A673 (cell line): Measurements from ENCODE around the gene MFSD11. TPM values are rescaled to one million over a fixed set of nuclear protein-coding genes. Genes with fewer than 3 reads are reported as not detected.
"Not testable (repeated sequence)": the region's sequence is repeated elsewhere in the genome, so short reads cannot be mapped to it uniquely, and the experiment has no call there.

ENCODE experiments used
- BruUV-seq: library from RNA; stranded (reverse); fragments of 400-500 nt; replicated peaks from 2 replicates; lab custom pipeline; 2021; lab: Mats Ljungman, UMichigan
- CTCF ChIA-PET: fragments of 300-600 bp; sonication (Branson Sonifier 250); formaldehyde crosslinking; loops from one replicate; lab custom pipeline; 2022; ENCODE audit warnings: antibody characterized with exemption; lab: Charles Lee
- POLR2A ChIA-PET: fragments of 300-600 bp; sonication (Branson Sonifier 250); formaldehyde crosslinking; loops from one replicate; lab custom pipeline; 2022; ENCODE audit warnings: antibody characterized with exemption; ENCODE audit not compliant: low non-redundant PET; lab: Charles Lee
- DNase-seq: peaks from one replicate; pipeline ENCODE4 v3.0.0-alpha.2; 2015; ENCODE audit warnings: low spot score
- H3K27ac ChIP-seq: fragments of 200-600 bp; sonication (generic); 2 replicates; pipeline ENCODE4 v1.5.1; 2016; ENCODE audit warnings: mixed run types, low read depth, mild to moderate bottlenecking, mixed read lengths, antibody characterized with exemption, low read length; ENCODE audit not compliant: poor library complexity, severe bottlenecking
- H3K27me3 ChIP-seq: fragments of 200-600 bp; sonication (generic); replicated peaks from 2 replicates; pipeline ENCODE4 v1.6.1; 2017; ENCODE audit warnings: mixed run types, low read depth, mild to moderate bottlenecking, mixed read lengths, antibody characterized with exemption, low read length; ENCODE audit not compliant: insufficient read depth, poor library complexity
- H3K36me3 ChIP-seq: fragments of 200-600 bp; sonication (generic); 2 replicates; pipeline ENCODE4 v1.6.1; 2016; ENCODE audit warnings: mixed run types, mild to moderate bottlenecking, mixed read lengths, antibody characterized with exemption, low read length; ENCODE audit not compliant: insufficient read depth, poor library complexity, severe bottlenecking
- H3K4me1 ChIP-seq: fragments of 200-600 bp; sonication (generic); 2 replicates; pipeline ENCODE4 v1.6.1; 2017; ENCODE audit warnings: mixed run types, mild to moderate bottlenecking, mixed read lengths, antibody characterized with exemption, low read length; ENCODE audit not compliant: insufficient read depth, poor library complexity, severe bottlenecking
- H3K4me3 ChIP-seq: fragments of 200-600 bp; sonication (generic); 2 replicates; pipeline ENCODE4 v1.5.1; 2016; ENCODE audit warnings: low read depth, mixed run types, mild to moderate bottlenecking, mixed read lengths, low read length; ENCODE audit not compliant: poor library complexity, severe bottlenecking
- H3K9me3 ChIP-seq: fragments of 200-600 bp; sonication (generic); 2 replicates; pipeline ENCODE4 v1.6.1; 2016; ENCODE audit warnings: mixed run types, low read depth, mild to moderate bottlenecking, mixed read lengths, antibody characterized with exemption, low read length; ENCODE audit not compliant: poor library complexity, severe bottlenecking
- EZH2 ChIP-seq: fragments of 200-600 bp; sonication (generic); IDR thresholded peaks from 2 replicates; pipeline ENCODE4 v1.6.1; 2017; ENCODE audit warnings: borderline replicate concordance, low read depth, mild to moderate bottlenecking, mixed read lengths, antibody characterized with exemption, low read length; ENCODE audit not compliant: poor library complexity, severe bottlenecking
- intact Hi-C: fragments of 100-400 bp; cut with micrococcal nuclease; formaldehyde crosslinking; loops from one replicate; pipeline ENCODE4 v1.10.0; 2022; ENCODE audit not compliant: unreplicated experiment
- total RNA-seq: library from RNA; stranded (reverse); gene quantifications from 2 replicates; pipeline ENCODE4 v1.2.3, GENCODE V29; 2021
- TF ChIP-seq, protein P1 (sequence below): fragments of 300-800, 200-600 bp; sonication (generic); conservative IDR thresholded peaks from 2 replicates; pipeline ENCODE4 v1.5.1; 2017; ENCODE audit warnings: low read depth, mild to moderate bottlenecking, antibody characterized with exemption, low read length, moderate library complexity, mixed read lengths

MFSD11 gene
- total RNA-seq, 1 experiment from 2014 or later = 38.8 TPM

DNA sequence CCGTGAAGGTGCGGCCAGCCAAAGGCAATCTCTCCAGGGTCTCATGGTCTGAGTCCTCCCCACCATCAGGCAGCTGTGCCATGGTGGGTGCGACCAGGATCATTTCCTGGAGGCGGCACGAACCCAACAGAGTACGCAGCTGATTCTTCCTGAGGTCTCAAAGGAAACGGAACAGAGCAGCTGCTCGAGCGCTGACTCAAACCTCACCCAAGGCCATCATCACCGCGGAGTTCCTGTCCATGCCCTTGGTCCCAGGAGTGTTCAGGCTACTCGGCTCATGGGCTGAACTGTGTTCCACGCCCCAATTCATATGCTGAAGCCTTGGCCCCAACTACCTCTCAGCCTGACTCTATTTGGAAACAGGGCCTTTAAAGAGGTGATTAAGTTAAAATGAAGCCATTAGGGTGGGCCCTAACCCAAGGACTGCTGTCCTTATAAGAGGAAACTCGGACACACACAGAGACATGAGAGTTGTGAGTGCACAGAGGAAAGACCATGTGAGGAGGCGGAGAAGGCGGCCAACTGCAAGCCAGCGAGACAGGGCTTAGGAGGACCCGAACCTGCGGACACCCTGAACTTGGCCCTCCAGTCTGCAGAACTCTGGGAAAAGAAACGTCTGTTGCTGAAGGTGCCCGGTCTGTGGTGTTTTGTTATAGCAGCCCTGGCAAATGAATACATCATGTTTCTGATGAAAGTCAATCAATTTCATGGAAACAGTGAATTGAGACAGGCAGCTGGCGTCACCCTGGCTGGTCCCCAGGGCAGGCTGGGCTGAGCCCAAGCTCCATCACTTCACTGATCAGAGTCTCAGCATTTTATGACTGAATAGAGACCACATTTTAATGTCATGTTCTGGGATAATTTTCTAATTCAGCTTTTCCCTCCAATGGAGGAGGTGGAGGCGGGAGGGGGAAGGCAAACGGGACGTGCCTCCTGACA, 40.9 kb upstream of the MFSD11 start:
- ChIA-PET POLR2A (interaction anchor here (0.6 to 0.7 kb wide), 3 partner anchors 322 to 832 kb away, joined by 3 to 5 read pairs (median 3); no protein-coding TSS in a partner anchor), CTCF (interaction anchor here (0.6 to 1.5 kb wide), 5 partner anchors 8 to 457 kb away, joined by 3 to 9 read pairs (median 8); partner anchors contain the start of gene RNF157)
- no peak for DNase-seq
- no peak overlapping the region for H3K4me3 ChIP-seq
- H3K27me3 ChIP-seq = no peaks in the 10 kb centered on the region
- intact Hi-C loops = no loop called here
- BruUV-seq = no TSS peak
- peak overlapping the region; percentile 78 for H3K27ac ChIP-seq
- no peak for TF ChIP-seq EZH2
- TF ChIP-seq, protein P1, sequence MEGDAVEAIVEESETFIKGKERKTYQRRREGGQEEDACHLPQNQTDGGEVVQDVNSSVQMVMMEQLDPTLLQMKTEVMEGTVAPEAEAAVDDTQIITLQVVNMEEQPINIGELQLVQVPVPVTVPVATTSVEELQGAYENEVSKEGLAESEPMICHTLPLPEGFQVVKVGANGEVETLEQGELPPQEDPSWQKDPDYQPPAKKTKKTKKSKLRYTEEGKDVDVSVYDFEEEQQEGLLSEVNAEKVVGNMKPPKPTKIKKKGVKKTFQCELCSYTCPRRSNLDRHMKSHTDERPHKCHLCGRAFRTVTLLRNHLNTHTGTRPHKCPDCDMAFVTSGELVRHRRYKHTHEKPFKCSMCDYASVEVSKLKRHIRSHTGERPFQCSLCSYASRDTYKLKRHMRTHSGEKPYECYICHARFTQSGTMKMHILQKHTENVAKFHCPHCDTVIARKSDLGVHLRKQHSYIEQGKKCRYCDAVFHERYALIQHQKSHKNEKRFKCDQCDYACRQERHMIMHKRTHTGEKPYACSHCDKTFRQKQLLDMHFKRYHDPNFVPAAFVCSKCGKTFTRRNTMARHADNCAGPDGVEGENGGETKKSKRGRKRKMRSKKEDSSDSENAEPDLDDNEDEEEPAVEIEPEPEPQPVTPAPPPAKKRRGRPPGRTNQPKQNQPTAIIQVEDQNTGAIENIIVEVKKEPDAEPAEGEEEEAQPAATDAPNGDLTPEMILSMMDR = no peak
- H3K36me3 ChIP-seq = no peaks in the 10 kb centered on the region
- H3K9me3 ChIP-seq = no peaks in the 10 kb centered on the region
- peaks cover 19% of the 10 kb centered on the region for H3K4me1 ChIP-seq

DNA sequence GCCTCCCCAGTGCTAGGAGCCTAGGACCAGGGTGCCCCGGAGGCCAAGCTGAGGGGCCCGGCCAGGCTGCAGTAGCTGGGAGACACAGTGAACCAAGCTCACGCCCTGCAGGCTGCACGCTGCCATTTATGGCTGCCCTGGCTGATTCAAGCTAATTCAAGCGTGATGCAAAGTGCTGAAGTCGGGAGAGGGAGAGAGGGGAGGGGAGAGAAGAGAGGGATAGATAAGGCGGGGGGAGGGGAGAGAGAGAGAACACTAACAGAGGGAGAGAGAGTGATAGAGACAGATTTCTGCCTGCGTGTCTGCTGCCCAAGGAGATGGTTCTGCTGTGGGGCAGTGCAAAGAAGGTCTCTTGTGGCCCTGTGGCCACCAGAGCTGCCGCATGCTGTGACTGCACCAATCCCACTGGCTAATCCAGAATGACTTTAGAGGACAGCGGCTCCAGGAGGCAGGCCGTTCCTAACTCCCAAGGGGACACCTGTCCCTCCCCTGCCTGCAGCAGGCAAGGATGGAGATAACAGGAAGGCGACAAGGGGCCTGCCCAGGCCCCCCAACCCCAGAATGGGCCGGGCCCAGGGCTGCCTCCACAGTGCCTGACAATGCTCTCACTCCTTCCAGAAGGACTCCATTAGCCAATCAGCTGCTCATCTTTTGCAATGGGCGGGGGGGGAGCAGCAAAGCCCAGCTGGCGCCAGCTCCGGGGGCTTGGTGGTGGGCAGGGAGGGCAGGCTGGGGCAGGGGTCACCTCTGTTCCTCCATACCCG, 40.0 kb upstream of the MFSD11 start:
- no peaks in the 10 kb centered on the region for H3K9me3 ChIP-seq
- H3K27me3 ChIP-seq = no peaks in the 10 kb centered on the region
- DNase-seq = peak; percentile 81
- H3K4me1 ChIP-seq = peaks cover 19% of the 10 kb centered on the region
- ChIA-PET POLR2A (interaction anchor here (0.6 kb wide), 1 partner anchor 322 kb away, joined by 3 read pairs; no protein-coding TSS in a partner anchor), CTCF (interaction anchor here (0.6 to 1.5 kb wide), 5 partner anchors 9 to 457 kb away, joined by 3 to 9 read pairs (median 8); partner anchors contain the start of gene RNF157)
- BruUV-seq = no TSS peak
- intact Hi-C loops = no loop called here
- no peak overlapping the region for H3K4me3 ChIP-seq
- TF ChIP-seq, protein P1 = no peak
- TF ChIP-seq EZH2 = no peak
- peak overlapping the region; percentile 78 for H3K27ac ChIP-seq
- H3K36me3 ChIP-seq = no peaks in the 10 kb centered on the region

DNA sequence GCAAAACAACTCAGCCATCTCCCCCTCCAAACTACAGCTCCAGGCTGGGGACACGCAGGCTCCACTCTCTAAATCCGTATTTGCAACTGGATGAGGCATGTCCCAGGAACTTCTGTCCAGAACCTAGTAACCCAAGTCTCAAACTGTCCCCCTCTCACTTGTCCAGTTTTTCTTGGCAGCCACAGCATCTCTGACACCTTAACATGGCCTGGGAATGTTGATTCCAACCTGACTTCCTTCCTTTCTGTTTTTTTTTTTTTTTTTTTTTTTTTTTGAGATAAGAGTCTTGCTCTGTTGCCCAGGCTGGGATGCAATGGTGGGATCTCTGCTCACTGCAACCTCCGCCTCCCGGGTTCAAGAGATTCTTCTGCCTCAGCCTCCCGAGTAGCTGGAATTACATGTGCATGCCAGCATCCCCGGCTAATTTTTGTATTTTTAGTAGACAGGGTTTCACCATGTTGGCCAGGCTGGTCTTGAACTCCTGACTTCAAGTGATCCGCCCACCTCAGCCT, 39.4 kb upstream of the MFSD11 start:
- ChIA-PET POLR2A (interaction anchor here (0.8 kb wide), 1 partner anchor 20 kb away, joined by 4 read pairs; no protein-coding TSS in a partner anchor), CTCF (interaction anchor here (1.5 kb wide), 1 partner anchor 17 kb away, joined by 8 read pairs; no protein-coding TSS in a partner anchor)
- H3K27ac ChIP-seq, DNase-seq, H3K36me3 ChIP-seq, H3K9me3 ChIP-seq, BruUV-seq, H3K4me3 ChIP-seq, H3K27me3 ChIP-seq, intact Hi-C loops: not testable (repeated sequence)
- H3K4me1 ChIP-seq = peaks cover 19% of the 10 kb centered on the region
